Nephron (organoid): ENCODE measurements around the gene CKAP4.

Source experiments
- H3K27ac Mint-ChIP-seq, 3 experiments: 2 replicates each; pipeline ENCODE4 v1.8.0; 2020; ENCODE audit warnings: mixed read lengths in 3 of 3, mild to moderate bottlenecking in 2 of 3, moderate library complexity in 1 of 3
- H3K27me3 Mint-ChIP-seq: 2 replicates; pipeline ENCODE4 v1.8.0; 2021; ENCODE audit warnings: low read depth, mild to moderate bottlenecking, moderate library complexity, mixed read lengths
- H3K36me3 Mint-ChIP-seq: 2 replicates; pipeline ENCODE4 v1.8.0; 2020; ENCODE audit warnings: low read depth, mixed read lengths
- H3K4me1 Mint-ChIP-seq: 2 replicates; pipeline ENCODE4 v1.8.0; 2020; ENCODE audit warnings: mixed read lengths
- H3K4me3 Mint-ChIP-seq, 3 experiments: 2 replicates each; pipeline ENCODE4 v1.8.0; 2020; ENCODE audit warnings: mild to moderate bottlenecking in 3 of 3, mixed read lengths in 3 of 3, moderate library complexity in 2 of 3
- H3K9me3 Mint-ChIP-seq: 2 replicates; pipeline ENCODE4 v1.8.0; 2020; ENCODE audit warnings: mixed read lengths
- TF ChIP-seq, protein P1 (sequence below), 3 experiments: fragments of 200-600 bp; sonication (generic); IDR thresholded peaks; one replicate each; pipeline ENCODE4 v1.5.0; 2021; ENCODE audit warnings: antibody characterized with exemption in 3 of 3; ENCODE audit not compliant: unreplicated experiment in 3 of 3

CKAP4 gene

DNA sequence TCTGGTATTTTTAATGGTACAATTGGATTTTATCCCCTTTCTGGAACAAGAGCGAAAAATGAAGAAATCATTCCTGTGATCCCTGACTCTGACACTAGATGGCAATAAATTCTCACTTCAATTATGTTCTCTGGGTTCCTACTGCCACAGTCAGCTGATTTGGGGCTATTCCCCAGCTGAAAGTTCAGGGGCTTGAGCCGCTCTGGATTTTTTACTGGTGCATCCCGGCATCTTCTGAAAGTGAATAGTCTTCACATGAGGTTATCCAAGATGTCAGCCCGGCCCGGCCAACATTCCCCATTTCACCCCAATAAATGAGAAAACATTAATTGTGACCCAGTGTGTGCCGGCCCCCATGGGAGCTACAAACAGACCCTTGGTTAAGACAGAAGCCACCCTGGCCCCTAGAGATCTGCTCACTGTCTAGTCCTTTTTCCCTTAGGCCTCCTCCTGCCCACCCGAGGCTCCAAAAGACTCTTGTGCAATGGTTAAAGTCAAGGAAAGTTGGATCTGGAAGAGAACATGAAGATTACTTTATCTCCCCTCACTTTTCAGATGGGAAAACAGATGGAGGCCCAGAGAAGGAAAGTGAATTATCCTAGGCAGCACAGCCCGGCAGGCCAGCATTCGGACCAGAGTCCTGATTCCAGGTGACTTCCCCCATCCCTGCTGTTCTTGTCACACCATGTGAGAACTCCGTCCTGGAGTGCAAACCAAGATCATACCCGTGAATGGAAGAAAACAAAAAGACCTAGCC lies 20.8 kb downstream of the CKAP4 start:
- H3K36me3 Mint-ChIP-seq = no peaks in the 10 kb centered on the region
- TF ChIP-seq, protein P1, sequence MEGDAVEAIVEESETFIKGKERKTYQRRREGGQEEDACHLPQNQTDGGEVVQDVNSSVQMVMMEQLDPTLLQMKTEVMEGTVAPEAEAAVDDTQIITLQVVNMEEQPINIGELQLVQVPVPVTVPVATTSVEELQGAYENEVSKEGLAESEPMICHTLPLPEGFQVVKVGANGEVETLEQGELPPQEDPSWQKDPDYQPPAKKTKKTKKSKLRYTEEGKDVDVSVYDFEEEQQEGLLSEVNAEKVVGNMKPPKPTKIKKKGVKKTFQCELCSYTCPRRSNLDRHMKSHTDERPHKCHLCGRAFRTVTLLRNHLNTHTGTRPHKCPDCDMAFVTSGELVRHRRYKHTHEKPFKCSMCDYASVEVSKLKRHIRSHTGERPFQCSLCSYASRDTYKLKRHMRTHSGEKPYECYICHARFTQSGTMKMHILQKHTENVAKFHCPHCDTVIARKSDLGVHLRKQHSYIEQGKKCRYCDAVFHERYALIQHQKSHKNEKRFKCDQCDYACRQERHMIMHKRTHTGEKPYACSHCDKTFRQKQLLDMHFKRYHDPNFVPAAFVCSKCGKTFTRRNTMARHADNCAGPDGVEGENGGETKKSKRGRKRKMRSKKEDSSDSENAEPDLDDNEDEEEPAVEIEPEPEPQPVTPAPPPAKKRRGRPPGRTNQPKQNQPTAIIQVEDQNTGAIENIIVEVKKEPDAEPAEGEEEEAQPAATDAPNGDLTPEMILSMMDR (IDR thresholded peaks at IDR 0.05; ENCODE audit: unreplicated experiment in 3 of 3) = peak; percentile 61 to 78 (median 70)
- peaks cover 9% of the 10 kb centered on the region for H3K4me1 Mint-ChIP-seq
- H3K4me3 Mint-ChIP-seq = no peak overlapping the region
- peak overlapping the region in 1 of 3 experiments; percentile 39 for H3K27ac Mint-ChIP-seq
- no peaks in the 10 kb centered on the region for H3K9me3 Mint-ChIP-seq
- H3K27me3 Mint-ChIP-seq = peaks cover 12% of the 10 kb centered on the region

DNA sequence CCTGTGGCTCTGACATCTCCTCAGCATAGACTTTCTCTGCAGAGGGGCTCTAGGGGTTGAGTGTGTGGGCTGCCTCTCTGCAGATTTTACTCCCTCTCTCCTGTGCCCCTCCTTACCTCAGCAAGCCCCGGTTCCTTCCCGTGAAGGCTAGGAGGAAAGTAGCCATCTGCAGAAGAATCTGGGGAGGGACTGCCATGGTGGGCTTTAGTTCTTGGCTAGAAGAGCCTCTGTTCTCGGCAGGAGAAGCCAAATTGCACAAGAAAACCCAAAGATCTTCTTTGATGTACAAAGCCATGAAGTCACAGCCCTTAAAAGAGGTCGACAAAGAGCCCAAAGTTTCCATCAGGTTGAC lies 23.5 kb downstream of the CKAP4 start:
- Mint-ChIP-seq H3K27ac (no peak overlapping the region), H3K36me3 (no peaks in the 10 kb centered on the region), H3K27me3 (peaks cover 19% of the 10 kb centered on the region), H3K4me1 (peaks cover 9% of the 10 kb centered on the region), H3K4me3 (no peak overlapping the region), H3K9me3 (no peaks in the 10 kb centered on the region)
- TF ChIP-seq, protein P1 (IDR thresholded peaks at IDR 0.05; ENCODE audit: unreplicated experiment in 3 of 3) = peak in 1 of 3 experiments; percentile 6

- no peak overlapping the region for H3K27ac Mint-ChIP-seq
- H3K4me3 Mint-ChIP-seq = no peak overlapping the region
- TF ChIP-seq, protein P1 (IDR thresholded peaks at IDR 0.05; ENCODE audit: unreplicated experiment in 3 of 3) = peak; percentile 77 to 86 (median 80)
- H3K36me3 Mint-ChIP-seq = peaks cover 4% of the 10 kb centered on the region
- H3K9me3 Mint-ChIP-seq = peaks cover 6% of the 10 kb centered on the region
- peaks cover 19% of the 10 kb centered on the region for H3K27me3 Mint-ChIP-seq
- peaks cover 9% of the 10 kb centered on the region for H3K4me1 Mint-ChIP-seq
These were observed 24.1 kb downstream of the CKAP4 start for GRCh38 chr12:106223485-106224354.

- Mint-ChIP-seq H3K27me3 (peaks cover 14% of the 10 kb centered on the region), H3K9me3 (peaks cover 28% of the 10 kb centered on the region), H3K4me1 (no peaks in the 10 kb centered on the region), H3K4me3 (no peak overlapping the region), H3K36me3 (peaks cover 18% of the 10 kb centered on the region), H3K27ac (no peak overlapping the region)
- TF ChIP-seq, protein P1 (IDR thresholded peaks at IDR 0.05; ENCODE audit: unreplicated experiment in 3 of 3) = no peak
These were observed 27.3 kb downstream of the CKAP4 start for GRCh38 chr12:106220536-106220935.

DNA sequence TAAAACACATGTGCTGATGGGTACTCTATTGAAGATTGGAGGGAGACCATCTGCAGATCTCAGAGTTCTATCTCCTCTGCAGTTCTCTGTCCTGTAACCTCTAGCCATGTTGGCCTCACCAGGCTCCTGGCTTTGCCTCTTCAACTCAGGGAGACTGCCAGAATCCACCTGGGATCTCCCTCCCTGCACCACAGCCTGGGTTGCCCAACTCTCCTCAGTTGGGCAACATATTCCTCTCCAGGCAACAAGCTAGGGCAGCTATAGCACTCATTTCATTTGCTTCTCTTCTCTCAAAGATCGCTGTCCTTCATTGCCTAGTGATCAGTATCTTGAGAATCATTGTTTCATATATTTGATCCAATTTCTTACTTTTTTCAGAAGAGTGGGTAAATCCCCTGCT lies 28.8 kb downstream of the CKAP4 start:
- H3K27me3 Mint-ChIP-seq = peaks cover 10% of the 10 kb centered on the region
- peaks cover 6% of the 10 kb centered on the region for H3K4me1 Mint-ChIP-seq
- TF ChIP-seq, protein P1 (IDR thresholded peaks at IDR 0.05; ENCODE audit: unreplicated experiment in 3 of 3) = no peak
- no peak overlapping the region for H3K27ac Mint-ChIP-seq
- peaks cover 18% of the 10 kb centered on the region for H3K36me3 Mint-ChIP-seq
- peaks cover 28% of the 10 kb centered on the region for H3K9me3 Mint-ChIP-seq
- H3K4me3 Mint-ChIP-seq = no peak overlapping the region
